Measurements from ENCODE around the gene BHLHE41.

The BHLHE41 gene

DNA sequence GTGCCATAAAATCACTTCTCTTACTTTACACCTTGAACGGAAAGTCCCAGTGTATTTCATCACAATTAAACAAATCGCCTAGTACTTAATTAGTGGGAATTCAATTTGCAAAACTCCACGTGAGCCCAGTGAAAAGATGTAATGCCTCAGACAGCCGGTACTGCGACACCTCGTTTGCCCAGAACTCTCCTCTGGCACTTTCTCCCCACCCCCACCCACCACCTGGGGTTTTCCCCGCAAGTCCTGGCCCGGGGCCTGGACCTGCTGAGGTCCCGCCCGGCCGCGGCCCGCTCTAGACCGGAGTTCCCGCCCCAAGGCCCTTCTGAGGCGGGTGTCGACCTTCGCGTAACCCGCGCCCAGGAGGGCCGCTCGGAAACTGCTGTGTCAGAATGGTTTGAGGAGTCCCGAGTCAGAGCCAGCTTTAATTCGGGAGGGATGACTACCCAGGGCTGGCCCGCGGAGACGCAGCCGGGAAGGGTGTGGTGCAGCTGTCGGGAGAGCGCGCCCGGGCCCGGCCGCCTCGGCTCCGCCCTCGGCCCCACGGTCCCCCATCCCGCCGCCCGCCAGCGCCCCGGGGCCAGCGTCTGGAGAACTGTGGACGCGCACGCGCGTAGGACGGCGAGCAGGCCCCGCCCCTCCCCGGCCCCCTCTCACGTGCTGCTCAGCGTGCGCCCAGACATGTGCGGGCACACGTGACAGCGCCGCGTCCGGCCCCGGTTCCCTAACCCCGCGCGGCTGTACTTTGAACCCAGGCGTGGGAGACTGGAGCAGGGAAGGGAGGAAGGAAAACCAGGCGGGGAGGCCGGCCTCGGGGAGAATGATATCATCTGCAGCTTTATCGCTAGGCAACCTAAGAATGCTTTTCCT is 10.8 kb downstream of the BHLHE41 start:
- DNase-seq (ENCODE audit: low read depth) = peak; percentile 37

DNA sequence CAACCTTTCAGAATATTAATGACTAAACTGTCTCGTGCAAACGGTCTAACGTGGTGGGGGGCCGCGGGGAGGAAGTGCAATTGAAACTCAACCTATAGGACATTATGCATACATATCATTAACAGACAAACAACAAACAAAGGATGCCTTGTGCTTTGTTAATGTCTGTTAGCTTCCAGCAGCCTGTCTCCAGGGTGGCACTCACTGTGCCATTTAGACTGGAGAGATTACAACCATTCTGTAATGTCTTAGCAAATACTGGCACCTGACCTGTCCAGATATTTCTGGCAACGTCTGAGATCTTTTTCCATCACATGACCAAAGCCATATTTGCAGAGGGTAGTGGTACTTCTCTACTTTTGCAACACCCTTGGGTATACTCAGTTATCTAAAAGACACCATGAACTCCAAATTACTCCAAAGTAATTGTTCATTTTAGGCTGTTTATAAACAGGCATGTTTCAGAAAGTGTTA is 11.6 kb downstream of the BHLHE41 start:
- DNase-seq (ENCODE audit: low read depth) = no peak

DNA sequence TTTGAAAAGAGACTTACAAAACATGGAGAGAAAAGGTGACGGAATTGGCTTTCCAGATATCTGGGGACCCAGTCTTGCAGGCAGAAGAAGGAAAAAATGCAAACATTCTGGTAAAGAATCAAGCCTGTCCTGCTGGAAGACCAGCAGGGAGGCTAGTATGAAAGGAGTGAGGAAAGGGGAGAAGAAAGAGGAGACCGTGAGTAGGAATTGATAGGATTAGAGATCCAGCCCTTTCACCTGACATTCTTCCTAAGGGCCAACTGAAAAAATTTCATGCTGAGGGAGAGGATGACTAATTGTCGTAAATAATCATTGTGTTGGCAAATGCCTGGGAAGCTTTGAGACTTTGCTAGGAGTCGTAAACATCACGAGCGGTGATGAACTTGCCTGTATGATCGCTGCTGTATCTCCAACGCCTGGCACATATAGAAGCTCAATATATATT is 12.1 kb downstream of the BHLHE41 start:
- no peak for DNase-seq (ENCODE audit: low read depth)

DNA sequence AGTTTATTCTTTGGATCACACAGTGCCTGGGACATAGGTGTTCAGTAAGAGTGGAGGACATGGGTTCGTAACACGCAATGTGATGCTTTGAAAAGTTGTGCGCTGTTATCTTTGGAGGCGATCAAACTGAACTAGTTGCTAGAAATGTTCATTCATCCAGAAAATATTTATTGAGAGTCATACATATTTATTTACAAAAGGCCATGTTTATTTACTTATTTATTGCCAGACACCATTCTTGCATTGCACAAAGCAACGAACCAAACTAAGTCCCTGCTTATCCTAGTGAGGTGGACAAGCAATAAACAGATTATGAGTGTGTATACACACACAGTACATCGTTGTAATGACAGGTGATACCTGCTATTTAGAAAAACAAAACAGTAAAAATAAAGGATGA is 12.6 kb downstream of the BHLHE41 start:
- no peak for DNase-seq (ENCODE audit: low read depth)

DNA sequence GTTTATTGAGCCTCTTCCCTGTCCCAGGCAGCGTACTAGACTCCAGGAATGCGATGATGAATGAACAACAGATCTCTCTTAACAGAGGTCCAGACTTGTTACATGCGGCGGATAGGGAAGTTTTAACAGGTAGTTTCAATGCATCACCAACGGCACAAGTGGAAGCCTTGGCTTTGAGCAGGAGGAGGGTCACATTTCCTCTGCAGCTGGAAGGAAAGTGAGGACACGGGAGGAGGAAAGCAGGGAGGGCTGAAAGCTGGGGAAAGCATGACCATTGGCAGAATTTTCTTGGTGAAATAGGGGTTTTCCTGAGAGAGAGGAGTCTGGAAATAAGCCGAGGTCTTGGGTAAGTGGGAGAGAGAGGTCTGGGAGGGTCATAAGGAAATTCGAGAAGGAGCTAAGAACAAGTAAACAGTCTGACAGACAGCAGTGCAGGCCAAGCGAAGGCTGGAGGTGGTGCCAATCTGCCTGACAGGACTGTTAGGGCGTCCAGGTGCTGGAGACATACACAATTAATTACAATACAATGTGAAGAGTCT is 15.4 kb downstream of the BHLHE41 start:
- no peak for DNase-seq (ENCODE audit: low read depth)

DNA sequence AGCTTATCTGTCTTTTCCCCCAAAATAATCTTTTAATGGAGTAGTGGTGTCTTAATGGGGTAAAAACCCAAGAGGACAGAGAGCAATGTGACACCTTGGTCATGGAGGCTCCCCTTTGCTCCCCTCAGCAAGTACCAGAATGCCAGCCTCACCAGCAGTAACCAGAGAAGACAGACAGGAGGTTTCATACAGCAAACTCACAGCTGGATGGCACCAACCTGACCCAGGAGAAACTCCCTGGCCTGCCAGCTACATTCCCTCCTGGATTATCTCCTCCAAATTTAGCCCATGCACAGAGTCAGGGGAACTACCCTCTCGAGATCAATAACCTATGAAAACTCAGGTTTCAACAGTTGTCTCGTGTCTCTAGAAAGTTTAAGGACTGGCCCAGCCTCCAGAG is 15.9 kb downstream of the BHLHE41 start:
- DNase-seq (ENCODE audit: low read depth) = no peak

DNA sequence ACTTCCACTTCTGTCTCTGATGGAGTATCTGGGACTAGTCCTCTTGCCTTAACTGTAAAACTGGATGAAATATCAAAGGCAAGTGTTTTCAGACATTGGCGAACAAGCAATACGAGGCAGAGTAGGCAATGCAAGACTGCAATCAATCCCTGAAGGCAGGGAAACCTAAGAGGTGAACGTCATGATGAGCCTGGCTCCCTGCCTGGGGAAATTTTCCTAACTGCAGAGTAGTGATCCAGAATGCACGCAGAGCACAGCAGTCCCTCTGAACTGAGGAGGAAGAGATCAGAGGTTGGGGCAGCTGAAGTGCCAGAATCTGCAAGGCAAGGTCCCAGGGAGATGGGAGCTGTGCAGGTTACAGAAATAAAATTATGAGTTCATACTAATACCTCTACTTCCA is 18.5 kb downstream of the BHLHE41 start:
- DNase-seq (ENCODE audit: low read depth) = no peak

DNA sequence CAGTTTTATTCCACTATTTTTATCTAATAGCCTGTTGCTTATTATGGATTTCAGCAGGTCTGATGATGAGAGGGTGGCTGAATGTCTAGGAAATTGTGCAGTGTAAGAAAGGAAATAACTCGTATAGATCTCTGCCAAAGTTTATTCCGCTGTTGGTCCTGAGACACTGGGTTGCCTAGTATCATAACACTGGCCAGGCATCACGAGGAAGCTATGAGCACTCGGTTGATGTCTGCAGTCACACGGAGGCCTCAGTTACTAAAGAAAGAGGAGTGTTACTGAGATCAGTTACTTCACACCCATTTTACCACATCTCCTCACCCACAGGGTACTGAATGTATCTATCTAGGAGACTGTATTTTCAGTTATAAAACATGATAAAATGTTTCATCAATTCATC is 21.9 kb downstream of the BHLHE41 start:
- no peak for DNase-seq (ENCODE audit: low read depth)

DNA sequence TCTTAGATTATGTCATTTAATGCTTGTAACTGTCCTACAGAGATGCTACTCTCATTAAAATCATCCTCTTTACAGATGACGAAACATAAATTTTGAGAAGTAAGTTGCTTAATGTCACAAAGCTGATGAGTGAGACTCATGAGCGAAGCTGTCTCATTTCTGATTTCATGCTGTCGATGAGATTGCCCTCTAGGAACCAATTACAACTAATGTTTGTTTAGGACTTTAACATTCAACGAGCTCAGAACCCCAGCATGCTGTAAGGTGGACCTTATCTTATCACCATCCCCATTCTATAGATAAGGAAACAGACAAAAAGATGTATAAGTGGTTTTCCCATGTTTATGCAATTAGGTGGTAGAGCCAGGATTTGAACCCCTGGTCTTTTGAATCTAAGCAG is 23.1 kb downstream of the BHLHE41 start:
- no peak for DNase-seq (ENCODE audit: low read depth)

DNA sequence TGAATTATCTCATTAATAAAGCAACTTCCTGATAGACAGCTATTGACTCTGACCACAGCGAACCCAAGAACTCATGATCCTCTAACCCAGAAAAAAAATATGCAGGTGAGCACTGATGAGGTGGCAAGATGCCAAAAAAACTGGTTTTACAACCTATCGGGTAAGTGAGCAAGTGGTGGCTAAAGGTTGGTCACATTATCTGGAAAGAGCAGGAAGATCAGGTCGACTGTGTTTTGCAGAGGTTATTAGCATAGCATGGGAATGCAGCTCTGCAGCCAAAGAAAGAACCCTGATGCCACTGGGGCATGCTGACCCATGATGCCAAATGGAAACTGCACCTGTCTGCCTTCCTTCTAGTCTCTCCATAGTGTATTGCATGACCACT is 23.5 kb downstream of the BHLHE41 start:
- DNase-seq (ENCODE audit: low read depth) = no peak

DNA sequence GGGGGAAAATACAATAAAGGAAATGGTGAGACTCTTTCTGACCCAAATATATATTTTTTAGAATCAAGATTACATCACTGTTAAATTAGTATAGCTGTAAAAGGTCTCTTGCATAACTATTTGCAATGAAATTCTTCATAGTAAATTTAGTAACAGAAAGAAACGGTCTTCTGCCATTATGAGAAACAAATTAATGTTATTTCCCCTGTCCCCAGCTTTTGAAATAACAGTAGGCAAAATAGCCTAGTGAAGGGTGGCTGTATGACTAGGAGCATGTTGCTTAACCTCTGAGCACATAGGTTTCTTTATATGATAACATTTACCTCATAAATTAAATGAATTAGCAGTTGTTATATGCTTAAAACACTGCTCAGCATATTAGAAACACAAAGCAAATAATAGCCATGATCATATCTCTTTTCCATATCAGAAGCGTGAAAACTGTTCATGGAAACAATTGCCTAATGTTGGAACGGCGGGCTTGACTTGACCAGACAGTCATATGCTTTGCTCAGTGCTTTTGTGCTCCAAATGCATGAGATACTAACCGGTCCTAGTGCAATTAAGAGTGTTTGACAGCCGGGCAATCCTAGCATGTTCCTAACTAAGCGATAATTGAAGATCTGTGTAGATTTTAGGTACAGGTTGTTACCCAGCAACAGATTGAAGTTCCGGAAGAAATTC is 24.0 kb downstream of the BHLHE41 start:
- DNase-seq (ENCODE audit: low read depth) = no peak

DNA sequence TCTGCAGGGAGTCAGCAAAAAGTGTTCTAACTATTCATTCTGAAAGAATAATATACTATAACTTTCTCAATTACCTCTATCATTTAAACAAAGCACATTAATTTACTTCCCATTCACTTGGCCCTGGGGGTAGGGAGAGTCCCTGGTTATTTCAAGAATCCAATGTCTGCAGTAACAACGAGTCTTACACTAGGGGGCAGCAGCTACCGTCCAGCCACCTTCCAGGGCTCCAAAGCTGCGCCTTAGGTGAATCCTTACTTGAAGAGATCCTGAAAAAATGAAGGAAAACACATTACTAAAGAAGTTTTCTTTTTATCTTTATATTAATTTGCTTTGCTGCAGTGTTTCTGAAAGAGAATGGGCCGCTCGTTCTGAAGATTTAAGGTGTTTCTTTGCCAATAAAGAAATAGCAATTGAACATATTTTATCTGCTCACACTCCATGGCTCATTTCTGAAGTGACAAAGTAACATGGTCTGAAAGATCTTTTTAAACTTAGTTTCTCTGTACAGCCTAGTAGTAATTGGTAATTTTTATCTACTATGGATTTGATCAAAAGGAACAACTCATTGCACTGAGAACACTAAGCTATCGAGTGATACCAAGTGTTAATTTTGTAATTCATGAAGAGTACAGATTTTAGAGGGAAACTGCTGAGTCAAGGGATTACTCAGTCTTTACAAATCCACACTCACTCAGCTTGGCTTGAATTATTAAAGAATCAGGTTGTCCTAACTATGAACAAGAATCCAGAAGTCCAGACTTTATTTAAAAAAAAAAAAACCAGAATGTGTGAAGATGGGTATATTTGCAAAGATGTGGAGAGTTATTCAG is 27.6 kb downstream of the BHLHE41 start:
- DNase-seq (ENCODE audit: low read depth) = peak; percentile 39

DNA sequence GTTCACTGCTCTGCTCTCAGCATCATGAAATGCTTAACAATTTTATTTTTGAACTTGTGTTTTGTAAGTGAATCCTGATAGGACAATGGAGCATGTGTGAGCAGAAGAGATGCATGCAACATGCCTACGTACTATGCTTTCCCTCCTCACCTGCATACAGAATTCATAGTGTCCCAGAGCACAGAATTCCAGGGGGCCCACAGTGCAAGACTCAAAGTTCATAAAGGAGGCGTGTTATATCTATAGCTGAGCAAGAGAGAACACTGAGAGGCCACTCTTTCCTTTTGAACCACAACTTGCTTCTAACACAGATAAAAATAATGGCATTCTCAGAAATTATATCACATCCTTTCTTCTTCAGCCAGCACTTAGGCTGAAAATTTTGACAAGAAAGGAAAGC is 28.8 kb downstream of the BHLHE41 start:
- no peak for DNase-seq (ENCODE audit: low read depth)

DNA sequence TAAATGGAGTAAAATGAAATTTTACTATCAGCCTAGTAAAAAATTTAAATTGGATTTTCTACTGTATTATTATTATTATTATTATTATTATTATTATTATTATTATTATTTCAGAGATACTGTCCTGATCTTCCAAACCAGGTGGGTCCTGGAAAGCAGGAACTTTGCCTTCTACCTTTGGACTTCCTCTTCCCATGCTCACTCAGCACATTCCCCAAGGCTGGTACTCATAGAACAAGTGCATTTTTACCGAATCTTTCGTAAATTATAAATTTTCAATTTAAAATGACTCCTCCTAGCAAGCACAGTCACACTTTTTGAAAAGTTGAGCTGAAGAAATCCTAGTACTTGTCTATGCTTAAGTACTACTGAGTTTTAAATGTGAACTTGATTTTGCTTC is 29.7 kb downstream of the BHLHE41 start:
- no peak for DNase-seq (ENCODE audit: low read depth)

DNA sequence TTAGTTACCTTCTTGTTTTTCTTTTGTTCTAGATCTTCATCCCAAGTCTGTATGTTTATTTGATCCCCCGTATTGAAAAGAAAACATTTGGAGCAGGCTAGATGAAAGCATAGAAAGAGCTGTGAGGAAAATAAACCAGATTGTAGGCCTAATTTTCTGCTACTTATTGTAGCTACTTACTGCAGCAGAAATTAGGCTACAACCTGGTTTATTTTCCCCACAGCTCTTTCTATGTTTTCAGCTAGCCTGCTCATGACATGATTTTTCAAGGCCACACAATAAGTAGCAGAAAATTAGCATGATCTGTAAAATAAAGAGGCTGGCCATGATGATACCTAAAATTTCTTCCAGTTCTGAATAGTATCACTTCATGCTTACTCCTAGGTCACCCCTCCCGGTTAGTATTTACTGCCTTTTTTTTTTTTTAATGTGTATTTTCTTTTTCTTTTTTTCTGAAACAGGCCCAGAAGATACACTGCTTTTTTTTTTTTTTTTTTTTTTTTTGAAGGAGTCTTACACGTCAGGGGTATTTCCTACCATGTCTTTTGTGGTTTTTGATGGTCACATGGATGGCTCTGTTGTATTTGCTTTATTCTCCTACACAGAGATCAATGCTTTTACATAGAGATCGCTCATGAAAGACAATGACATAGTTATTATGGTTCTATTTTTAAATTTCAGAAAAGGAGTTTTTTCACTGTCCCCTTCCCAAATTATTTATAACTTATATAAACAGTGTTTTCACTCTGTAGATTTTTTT is 32.3 kb downstream of the BHLHE41 start:
- no peak for DNase-seq (ENCODE audit: low read depth)

DNA sequence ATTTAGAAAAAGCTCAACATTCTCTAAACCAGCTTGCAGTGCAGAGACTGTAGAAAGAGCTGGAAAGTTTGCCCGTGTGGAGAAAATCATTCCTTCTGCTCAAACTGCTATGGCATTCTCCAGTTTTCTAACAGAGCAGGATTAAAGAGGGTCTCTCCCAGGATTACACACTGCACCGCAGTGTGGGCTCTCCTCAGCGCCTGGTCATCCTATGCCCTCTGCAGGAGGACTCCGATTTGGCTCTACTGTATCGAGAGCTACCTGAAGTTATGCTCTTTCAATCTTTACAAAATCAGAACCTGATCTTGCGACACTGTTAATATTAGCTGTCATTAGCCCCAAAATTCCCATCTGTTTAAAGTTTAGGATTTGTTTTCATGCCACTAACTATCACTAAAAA is 33.0 kb downstream of the BHLHE41 start:
- DNase-seq (ENCODE audit: low read depth) = no peak

DNA sequence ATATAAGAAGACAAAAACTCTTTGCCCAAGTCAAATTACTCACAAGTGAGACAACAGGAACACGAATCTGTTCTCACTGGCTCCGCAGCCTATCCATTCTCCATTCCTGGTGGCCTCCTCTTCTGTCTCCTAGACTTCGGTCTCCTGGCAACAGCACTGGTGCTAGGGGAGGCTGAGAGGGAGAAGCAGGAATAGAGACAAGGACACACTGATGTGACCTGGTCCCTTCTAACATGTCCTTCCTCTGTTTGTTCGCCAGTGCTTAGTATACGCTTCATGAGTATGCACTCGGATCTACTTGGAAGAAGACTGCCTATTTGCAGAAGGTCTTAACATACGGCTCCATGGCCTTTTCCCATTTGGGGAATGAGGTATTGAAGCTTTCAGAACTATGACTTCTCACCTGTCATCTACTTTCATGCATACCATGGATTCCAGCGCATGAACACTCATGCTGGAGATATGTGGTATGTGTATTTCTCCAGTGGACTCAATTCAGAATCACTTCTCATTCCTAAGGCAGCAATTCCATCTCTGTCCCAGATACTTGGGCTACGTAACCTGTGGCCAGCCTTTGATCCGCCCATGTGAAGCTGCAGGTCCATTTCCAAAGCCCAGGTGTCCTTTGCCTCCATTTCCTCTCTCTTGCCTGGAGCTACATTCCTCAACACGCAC is 33.9 kb downstream of the BHLHE41 start:
- no peak for DNase-seq (ENCODE audit: low read depth)

DNA sequence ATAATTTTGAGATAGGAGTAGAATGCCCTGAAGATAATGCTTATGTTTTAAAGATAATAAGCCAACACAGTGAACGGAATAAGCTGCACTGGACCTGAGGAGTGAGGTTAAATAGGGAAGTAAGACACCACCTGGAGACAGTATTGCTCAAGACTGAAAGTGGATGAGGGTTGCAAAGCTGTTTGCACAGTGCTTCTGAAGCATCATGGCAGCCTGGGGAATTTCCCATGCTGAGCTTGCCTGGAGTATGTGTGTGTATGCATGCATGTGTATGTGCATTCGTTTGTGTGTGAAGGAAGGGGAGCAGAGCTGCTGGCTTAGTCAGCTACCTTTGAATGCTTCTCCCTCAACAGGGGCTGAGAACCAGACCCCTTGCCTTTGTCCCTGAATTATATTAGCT is 35.8 kb downstream of the BHLHE41 start:
- no peak for DNase-seq (ENCODE audit: low read depth)

DNA sequence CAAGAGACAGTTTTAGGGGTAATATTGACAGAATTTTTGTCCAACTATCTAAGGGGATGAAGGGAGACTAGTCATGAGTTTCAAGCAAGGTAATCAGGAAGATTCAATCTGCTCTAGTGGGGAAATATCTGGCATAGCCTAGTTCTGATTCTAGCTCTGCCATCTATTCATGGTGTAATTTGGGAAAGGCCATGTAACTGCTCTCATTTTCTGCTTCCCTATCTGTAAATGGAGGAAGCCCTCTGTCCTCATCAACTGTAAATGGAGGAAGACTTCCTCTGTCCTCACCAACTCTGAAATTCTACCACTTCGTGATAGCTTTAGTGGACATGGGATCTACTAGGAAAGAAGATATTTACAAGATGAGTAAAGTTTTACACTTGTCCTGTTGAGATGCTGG is 37.9 kb downstream of the BHLHE41 start:
- no peak for DNase-seq (ENCODE audit: low read depth)

DNA sequence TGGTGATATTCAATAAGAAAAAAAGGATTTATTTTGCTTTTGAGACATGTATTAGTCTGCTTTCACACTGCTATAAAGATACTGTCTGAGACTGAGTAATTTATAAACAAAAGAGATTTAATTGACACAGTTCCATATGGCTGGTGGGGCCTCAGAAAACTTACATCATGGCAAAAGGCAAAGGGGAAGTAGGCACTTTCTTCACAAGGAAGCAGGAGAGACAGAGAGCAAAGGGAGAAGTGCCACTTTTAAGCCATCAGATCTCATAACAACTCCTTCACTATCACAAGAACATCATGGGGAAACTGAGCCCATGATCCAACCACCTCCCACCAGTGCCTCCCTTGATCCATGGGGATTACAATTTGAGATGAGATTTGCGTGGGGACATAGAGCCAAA is 43.9 kb downstream of the BHLHE41 start:
- DNase-seq (ENCODE audit: low read depth) = no peak
